Esophagus squamous epithelium (tissue), 5 donors: ENCODE results near the gene DCBLD1. TPM values are rescaled to one million over a fixed set of nuclear protein-coding genes. Genes with fewer than 3 reads are reported as not detected.

Experiments
- DNase-seq: peaks from one replicate; lab custom pipeline; 2025; lab: John Stamatoyannopoulos, UW
- H3K27ac ChIP-seq, 4 donors: fragments of 200-600 bp; sonication (generic); one replicate each; pipeline ENCODE4 v1.5.1; 2016 to 2019; ENCODE audit warnings: mild to moderate bottlenecking in 1 of 4
- H3K27me3 ChIP-seq, 4 donors: fragments of 200-600 bp; sonication (generic); 1 replicate in 3 of 4; 2 replicates in 1 of 4; pipeline versions ENCODE4 v1.5.1 to v1.6.0; 2017 to 2021; ENCODE audit warnings: antibody characterized with exemption in 1 of 4
- H3K36me3 ChIP-seq, 3 donors: fragments of 200-600 bp; sonication (generic); one replicate each; pipeline ENCODE4 v1.5.1; 2016 to 2019
- H3K4me1 ChIP-seq, 3 donors: fragments of 200-600 bp; sonication (generic); one replicate each; pipeline ENCODE4 v1.5.1; 2017 to 2019
- H3K4me3 ChIP-seq, 4 donors: fragments of 200-600 bp; sonication (generic); 1 replicate in 3 of 4; 2 replicates in 1 of 4; pipeline ENCODE4 v1.5.1; 2016 to 2019; ENCODE audit warnings: mild to moderate bottlenecking in 2 of 4, moderate library complexity in 1 of 4
- H3K9me3 ChIP-seq, 3 donors: fragments of 200-600 bp; sonication (generic); one replicate each; pipeline ENCODE4 v1.5.1; 2016 to 2019
- CTCF ChIP-seq, 6 experiments: fragments of 450-650 bp in 4 of 6; fragments of 200-600 bp in 2 of 6; sonication (generic) in 2 of 6; IDR thresholded peaks; one replicate each; pipeline ENCODE4 v1.5.1; 2016 to 2019; ENCODE audit warnings: antibody characterized with exemption in 6 of 6, mild to moderate bottlenecking in 4 of 6, moderate library complexity in 4 of 6
- POLR2A ChIP-seq, 4 donors: fragments of 450-650 bp; IDR thresholded peaks; one replicate each; pipeline ENCODE4 v1.6.1; 2017; ENCODE audit warnings: antibody characterized with exemption in 4 of 4, mild to moderate bottlenecking in 4 of 4, moderate library complexity in 3 of 4
- WGBS, 2 donors: methylation state at CpG; one replicate each; pipeline ENCODE4 v1.1.5; 2018; 5-methylcytosine and 5-hydroxymethylcytosine counted together
- intact Hi-C: fragments of 100-400 bp; cut with DNase I; formaldehyde crosslinking; loops from one replicate; pipeline ENCODE4 v1.15.0; 2022
- total RNA-seq, 4 donors: library from RNA; depleted of rRNA; stranded (reverse); fragments of >200 nt; gene quantifications; one replicate each; pipeline ENCODE4 v1.1.0, GENCODE V29; 2016
- donor health status: DM: yes; HTN: yes; CAD: no.

The DCBLD1 gene
- total RNA-seq, 4 donors from 2014 or later: 6.7 to 19.1 (median 10.8) TPM

- DNase-seq: no peak
- peaks cover 0 to 34% (median 0%) of the 10 kb centered on the region in 4 donors for H3K27me3 ChIP-seq
- intact Hi-C loops: no loop called here
- H3K27ac ChIP-seq: no peak overlapping the region
- H3K36me3 ChIP-seq: no peaks in the 10 kb centered on the region
- no peak overlapping the region for H3K4me3 ChIP-seq
- 54 to 57% methylated on average over 3 of the region's 3 CpGs for WGBS, 2 donors
- no peak for TF ChIP-seq POLR2A (IDR thresholded peaks at IDR 0.05)
- TF ChIP-seq CTCF (IDR thresholded peaks at IDR 0.05): no peak
- H3K9me3 ChIP-seq: no peaks in the 10 kb centered on the region
- H3K4me1 ChIP-seq: peaks cover 0 to 17% (median 8%) of the 10 kb centered on the region in 3 donors
These were observed 35.6 kb upstream of the DCBLD1 start for GRCh38 chr6:117446861-117447260.

GRCh38 chr6:117448011-117448410 is 34.5 kb upstream of the DCBLD1 start:
- peaks cover 0 to 17% (median 9%) of the 10 kb centered on the region in 3 donors for H3K4me1 ChIP-seq
- H3K9me3 ChIP-seq: no peaks in the 10 kb centered on the region
- TF ChIP-seq CTCF (IDR thresholded peaks at IDR 0.05) (no peak), POLR2A (IDR thresholded peaks at IDR 0.05) (no peak)
- no peak overlapping the region for H3K27ac ChIP-seq
- DNase-seq: no peak
- WGBS, 2 donors: 50 to 53% methylated on average over 5 of the region's 5 CpGs
- H3K27me3 ChIP-seq: peaks cover 0 to 30% (median 0%) of the 10 kb centered on the region in 4 donors
- intact Hi-C loops: no loop called here
- no peaks in the 10 kb centered on the region for H3K36me3 ChIP-seq
- H3K4me3 ChIP-seq: no peak overlapping the region

- Histone ChIP-seq H3K27ac (no peak overlapping the region), H3K4me1 (peaks cover 0 to 17% (median 9%) of the 10 kb centered on the region in 3 donors), H3K27me3 (peaks cover 0 to 30% (median 0%) of the 10 kb centered on the region in 4 donors), H3K36me3 (no peaks in the 10 kb centered on the region), H3K9me3 (no peaks in the 10 kb centered on the region), H3K4me3 (no peak overlapping the region)
- no peak for DNase-seq
- TF ChIP-seq CTCF (IDR thresholded peaks at IDR 0.05) (no peak), POLR2A (IDR thresholded peaks at IDR 0.05) (no peak)
- intact Hi-C loops: no loop called here
- WGBS, 2 donors: 23 to 26% methylated on average over 6 of the region's 6 CpGs
These were observed 33.6 kb upstream of the DCBLD1 start for GRCh38 chr6:117448732-117449485.

GRCh38 chr6:117449549-117450439 is 32.7 kb upstream of the DCBLD1 start:
- H3K36me3 ChIP-seq: no peaks in the 10 kb centered on the region
- no peak overlapping the region for H3K27ac ChIP-seq
- TF ChIP-seq POLR2A (IDR thresholded peaks at IDR 0.05): no peak
- TF ChIP-seq CTCF (IDR thresholded peaks at IDR 0.05): peak; percentile 60 to 81 (median 68)
- DNase-seq: no peak
- H3K4me3 ChIP-seq: no peak overlapping the region
- intact Hi-C loops: loop anchor here (5.0 kb wide), 1 partner anchor 103 kb away; no protein-coding TSS in a partner anchor
- no peaks in the 10 kb centered on the region for H3K9me3 ChIP-seq
- 25 to 26% methylated on average over 10 of the region's 10 CpGs for WGBS, 2 donors
- peaks cover 0 to 17% (median 9%) of the 10 kb centered on the region in 3 donors for H3K4me1 ChIP-seq
- peaks cover 0 to 30% (median 0%) of the 10 kb centered on the region in 4 donors for H3K27me3 ChIP-seq
